GM06990 (cell line): Measurements from ENCODE around the gene ALKBH2.

Experiments
- DNase-seq: peaks from one replicate; pipeline ENCODE4 v3.0.0-alpha.2; 2011; ENCODE audit not compliant: insufficient read length; ENCODE audit errors: extremely low read depth
- H3K27me3 ChIP-seq: replicated peaks from 2 replicates; pipeline ENCODE4 v1.6.0; 2011; ENCODE audit warnings: low read length; ENCODE audit not compliant: control insufficient read depth, insufficient read depth
- H3K36me3 ChIP-seq: 2 replicates; pipeline ENCODE4 v1.5.1; 2011; ENCODE audit warnings: low read length; ENCODE audit not compliant: control insufficient read depth, insufficient read depth
- H3K4me3 ChIP-seq: replicated peaks from 2 replicates; pipeline ENCODE4 v1.5.1; 2011; ENCODE audit warnings: low read depth, mild to moderate bottlenecking, control low read depth, low read length
- TF ChIP-seq, protein P1 (sequence below): IDR thresholded peaks from 2 replicates; pipeline ENCODE4 v1.5.1; 2011; ENCODE audit warnings: low read length, control low read depth, mild to moderate bottlenecking, inconsistent platforms; ENCODE audit not compliant: insufficient read depth, poor library complexity, severe bottlenecking

ALKBH2 gene

DNA sequence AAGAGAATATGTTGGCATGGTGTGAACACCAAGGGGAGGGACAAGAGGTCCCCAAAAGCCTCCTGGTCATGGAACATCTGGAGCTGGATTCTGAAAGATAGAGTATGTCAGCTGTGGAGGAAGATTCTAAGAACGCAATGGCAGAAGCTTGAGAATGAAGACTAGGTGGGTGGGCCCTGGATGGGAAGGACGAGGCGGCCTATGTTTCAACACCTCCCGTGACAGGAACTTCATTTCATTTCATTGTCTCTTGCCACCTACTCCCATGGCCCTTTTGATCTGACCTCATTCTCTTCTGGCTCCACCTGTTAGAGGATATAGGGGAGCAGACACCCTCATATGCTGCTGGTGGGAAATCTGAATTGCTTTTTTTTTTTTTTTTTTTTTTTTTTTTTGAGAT, 7.5 kb upstream of the ALKBH2 start:
- H3K4me3 ChIP-seq: no peak overlapping the region

DNA sequence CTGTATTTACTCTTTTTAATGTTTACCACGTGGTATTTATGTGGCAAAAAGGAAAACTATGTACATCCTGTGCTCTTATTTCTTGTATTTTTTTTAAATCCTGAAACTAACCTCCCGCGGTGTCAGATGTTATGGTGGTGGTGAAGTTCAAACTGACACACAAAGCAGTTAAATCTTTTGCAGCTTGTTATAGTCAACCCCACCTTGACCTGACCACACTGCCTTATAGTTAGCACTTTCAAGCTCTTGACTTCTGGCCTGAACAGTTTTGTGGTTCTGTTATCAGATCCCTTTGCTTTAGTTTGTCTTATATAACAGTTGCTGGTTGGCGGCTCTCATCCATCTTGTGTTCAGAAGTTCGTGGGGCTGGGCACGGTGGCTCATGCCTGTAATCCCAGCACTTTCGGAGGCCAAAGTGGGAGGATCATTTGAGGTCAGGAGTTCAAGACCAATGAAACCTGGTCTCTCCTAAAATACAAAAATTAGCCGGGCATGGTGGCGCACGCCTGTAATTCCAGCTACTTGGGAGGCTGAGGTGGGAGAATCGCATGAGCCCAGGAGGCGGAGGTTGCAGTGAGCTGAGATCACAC, 6.3 kb upstream of the ALKBH2 start:
- Histone ChIP-seq H3K27me3 (no peaks in the 10 kb centered on the region), H3K4me3 (no peak overlapping the region; the same call in 1 of the 2 replicates)
- TF ChIP-seq, protein P1, sequence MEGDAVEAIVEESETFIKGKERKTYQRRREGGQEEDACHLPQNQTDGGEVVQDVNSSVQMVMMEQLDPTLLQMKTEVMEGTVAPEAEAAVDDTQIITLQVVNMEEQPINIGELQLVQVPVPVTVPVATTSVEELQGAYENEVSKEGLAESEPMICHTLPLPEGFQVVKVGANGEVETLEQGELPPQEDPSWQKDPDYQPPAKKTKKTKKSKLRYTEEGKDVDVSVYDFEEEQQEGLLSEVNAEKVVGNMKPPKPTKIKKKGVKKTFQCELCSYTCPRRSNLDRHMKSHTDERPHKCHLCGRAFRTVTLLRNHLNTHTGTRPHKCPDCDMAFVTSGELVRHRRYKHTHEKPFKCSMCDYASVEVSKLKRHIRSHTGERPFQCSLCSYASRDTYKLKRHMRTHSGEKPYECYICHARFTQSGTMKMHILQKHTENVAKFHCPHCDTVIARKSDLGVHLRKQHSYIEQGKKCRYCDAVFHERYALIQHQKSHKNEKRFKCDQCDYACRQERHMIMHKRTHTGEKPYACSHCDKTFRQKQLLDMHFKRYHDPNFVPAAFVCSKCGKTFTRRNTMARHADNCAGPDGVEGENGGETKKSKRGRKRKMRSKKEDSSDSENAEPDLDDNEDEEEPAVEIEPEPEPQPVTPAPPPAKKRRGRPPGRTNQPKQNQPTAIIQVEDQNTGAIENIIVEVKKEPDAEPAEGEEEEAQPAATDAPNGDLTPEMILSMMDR: no peak

More for the DNA sequence above, 7.5 kb upstream of the ALKBH2 start:
- Histone ChIP-seq H3K36me3 (peaks cover 7% of the 10 kb centered on the region), H3K27me3 (no peaks in the 10 kb centered on the region)
- TF ChIP-seq, protein P1: no peak
- DNase-seq: no peak

DNA sequence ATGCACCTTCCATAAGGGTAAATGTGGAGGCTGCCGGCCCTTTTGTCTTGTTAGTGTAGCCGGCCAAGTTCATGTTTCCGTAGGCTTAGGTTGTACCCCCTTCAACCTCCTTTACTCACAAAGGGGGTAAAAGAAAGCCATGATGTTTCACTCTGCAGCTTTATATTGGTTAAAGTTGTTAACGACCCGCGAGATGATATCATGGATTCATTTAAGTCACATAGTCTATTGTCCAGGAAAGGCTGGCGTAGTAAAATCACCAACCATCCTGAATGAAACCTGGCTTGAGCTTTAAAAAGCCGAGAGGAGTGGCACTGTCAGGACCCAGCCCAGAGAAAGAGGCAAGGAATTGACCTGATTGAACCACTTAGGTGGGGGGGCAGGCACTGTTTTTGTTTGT, 5.4 kb upstream of the ALKBH2 start:
- no peaks in the 10 kb centered on the region for H3K27me3 ChIP-seq
- DNase-seq: no peak
- peak overlapping the region; percentile 71 for H3K4me3 ChIP-seq
- peaks cover 7% of the 10 kb centered on the region for H3K36me3 ChIP-seq
- TF ChIP-seq, protein P1: no peak

More for the DNA sequence above, 6.3 kb upstream of the ALKBH2 start:
- no peak for DNase-seq
- peaks cover 7% of the 10 kb centered on the region for H3K36me3 ChIP-seq

DNA sequence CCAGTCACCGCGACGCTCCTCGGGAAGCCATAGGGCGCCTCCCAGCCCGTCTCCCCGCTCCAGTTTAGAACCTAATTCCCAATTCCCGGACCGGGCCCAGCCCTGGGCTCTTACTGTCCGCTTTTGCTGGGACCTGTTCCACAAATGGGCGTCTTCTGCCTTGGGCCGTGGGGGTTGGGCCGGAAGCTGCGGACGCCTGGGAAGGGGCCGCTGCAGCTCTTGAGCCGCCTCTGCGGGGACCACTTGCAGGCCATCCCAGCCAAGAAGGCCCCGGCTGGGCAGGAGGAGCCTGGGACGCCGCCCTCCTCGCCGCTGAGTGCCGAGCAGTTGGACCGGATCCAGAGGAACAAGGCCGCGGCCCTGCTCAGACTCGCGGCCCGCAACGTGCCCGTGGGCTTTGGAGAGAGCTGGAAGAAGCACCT, 4.9 kb upstream of the ALKBH2 start:
- H3K36me3 ChIP-seq: peaks cover 6% of the 10 kb centered on the region
- TF ChIP-seq, protein P1: no peak
- peak overlapping the region; percentile 71 for H3K4me3 ChIP-seq
- DNase-seq: no peak
- H3K27me3 ChIP-seq: no peaks in the 10 kb centered on the region

DNA sequence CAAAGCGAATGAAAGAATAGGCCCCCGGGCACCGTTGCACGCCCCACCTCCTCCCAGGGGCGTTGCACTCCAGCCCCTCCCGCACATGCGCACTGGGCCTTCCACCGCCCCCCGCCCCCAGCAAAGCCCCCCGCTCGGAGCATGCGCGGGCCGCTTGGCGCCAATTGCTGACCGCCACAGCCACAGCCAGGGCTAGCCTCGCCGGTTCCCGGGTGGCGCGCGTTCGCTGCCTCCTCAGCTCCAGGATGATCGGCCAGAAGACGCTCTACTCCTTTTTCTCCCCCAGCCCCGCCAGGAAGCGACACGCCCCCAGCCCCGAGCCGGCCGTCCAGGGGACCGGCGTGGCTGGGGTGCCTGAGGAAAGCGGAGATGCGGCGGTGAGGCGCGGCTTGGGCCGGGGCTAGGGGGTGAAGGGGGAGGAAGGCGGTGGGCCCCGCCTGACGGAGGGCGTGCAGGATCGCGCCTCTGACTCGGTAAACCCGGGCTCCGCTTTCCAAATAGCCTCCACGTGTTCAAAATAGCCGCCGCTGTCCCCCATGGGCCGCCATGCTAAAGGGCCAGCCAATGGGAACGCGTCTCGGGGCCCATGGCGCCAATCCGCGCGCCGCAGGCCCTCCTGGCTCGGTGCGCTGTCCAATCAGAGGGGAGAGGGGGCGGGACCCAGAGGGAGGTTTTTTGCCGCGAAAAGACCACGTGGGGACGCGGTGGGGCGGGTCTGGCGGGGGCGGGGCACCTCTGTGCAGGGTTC, 4.3 kb upstream of the ALKBH2 start, which contains the start of gene UNG:
Gene UNG, plus strand, starts transcription at position 163 of the 748 bp plus-strand sequence. Its CDS starts 83 bp downstream, at position 246.
- Histone ChIP-seq H3K27me3 (no peaks in the 10 kb centered on the region), H3K36me3 (peaks cover 5% of the 10 kb centered on the region), H3K4me3 (peak within 1 kb of the TSS; percentile 71)
- DNase-seq: peak; percentile 95
- TF ChIP-seq, protein P1: no peak
